ENCODE data around the gene ZNF529.
"Not testable (repeated sequence)": the region's sequence is repeated elsewhere in the genome, so short reads cannot be mapped to it uniquely, and the experiment has no call there.

ZNF529 gene

DNA sequence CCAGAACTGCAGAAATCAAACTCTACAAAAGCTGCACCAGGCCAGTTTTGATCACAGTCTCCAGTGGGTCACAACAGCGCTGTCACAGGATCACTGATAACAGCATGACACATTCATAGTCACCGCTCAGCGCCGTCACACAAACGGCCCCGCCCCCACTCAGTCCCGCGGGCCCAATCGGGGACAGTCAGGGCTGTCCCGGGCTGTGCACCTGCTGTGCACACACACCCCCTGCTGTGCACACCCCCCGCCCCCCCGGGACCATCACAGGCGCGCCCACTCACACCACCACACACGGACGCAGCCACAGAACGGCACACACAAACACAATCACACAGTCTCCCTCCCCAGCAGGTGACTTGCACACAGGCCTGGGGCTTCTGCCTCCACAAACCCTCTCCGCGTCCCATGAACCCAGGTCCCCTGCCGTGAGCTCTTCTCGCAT, 31.6 kb upstream of the ZNF529 start:
- peak overlapping the region; percentile 100 for H2AFZ ChIP-seq (ENCODE audit: low read length)

DNA sequence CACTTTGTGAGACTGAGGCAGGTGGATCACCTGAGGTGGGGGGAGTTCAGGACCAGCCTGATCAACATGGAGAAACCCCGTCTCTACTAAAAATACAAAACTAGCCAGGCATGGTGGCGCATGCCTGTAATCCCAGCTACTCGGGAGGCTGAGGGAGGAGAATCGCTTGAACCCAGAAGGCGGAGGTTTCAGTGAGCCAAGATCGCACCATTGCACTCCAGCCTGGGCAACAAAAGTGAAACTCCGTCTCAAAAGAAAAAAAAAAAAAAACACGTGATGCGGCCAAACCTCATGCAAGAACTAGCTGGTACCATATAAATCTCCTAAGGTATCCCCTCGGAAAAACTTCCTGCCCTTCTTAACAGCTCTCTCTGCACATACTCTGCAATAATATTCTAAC, 29.6 kb upstream of the ZNF529 start:
- not testable (repeated sequence) for H3K36me3 ChIP-seq (ENCODE audit: insufficient read depth, low read length)

More for the DNA sequence above, 31.6 kb upstream of the ZNF529 start:
- Histone ChIP-seq H3K9ac (ENCODE audit: low read depth, low read length, poor library complexity, severe bottlenecking) (peak overlapping the region; percentile 88), H4K20me1 (ENCODE audit: insufficient read depth, low read length, poor library complexity, severe bottlenecking) (peaks cover 23% of the 10 kb centered on the region), H3K9me3 (ENCODE audit: insufficient read depth, low read depth, low read length) (no peaks in the 10 kb centered on the region), H3K4me3 (ENCODE audit: low read length, poor library complexity, severe bottlenecking) (peak overlapping the region; percentile 96), H3K9me2 (replicated peaks; ENCODE audit: low read depth, low read length) (no peaks in the 10 kb centered on the region), H3K4me2 (ENCODE audit: low read depth, low read length, poor library complexity, severe bottlenecking) (peak overlapping the region; percentile 98), H3K79me2 (ENCODE audit: insufficient read depth, low read length) (peaks cover 56% of the 10 kb centered on the region), H3F3A (ENCODE audit: low read depth) (no peaks in the 10 kb centered on the region), H3K4me1 (ENCODE audit: insufficient read depth, low read length, poor library complexity, severe bottlenecking) (peaks cover 23% of the 10 kb centered on the region), H3K27me3 (ENCODE audit: insufficient read depth, low read length, poor library complexity, severe bottlenecking) (no peaks in the 10 kb centered on the region), H3K36me3 (ENCODE audit: insufficient read depth, low read length) (no peaks in the 10 kb centered on the region)
- TF ChIP-seq, protein P1, sequence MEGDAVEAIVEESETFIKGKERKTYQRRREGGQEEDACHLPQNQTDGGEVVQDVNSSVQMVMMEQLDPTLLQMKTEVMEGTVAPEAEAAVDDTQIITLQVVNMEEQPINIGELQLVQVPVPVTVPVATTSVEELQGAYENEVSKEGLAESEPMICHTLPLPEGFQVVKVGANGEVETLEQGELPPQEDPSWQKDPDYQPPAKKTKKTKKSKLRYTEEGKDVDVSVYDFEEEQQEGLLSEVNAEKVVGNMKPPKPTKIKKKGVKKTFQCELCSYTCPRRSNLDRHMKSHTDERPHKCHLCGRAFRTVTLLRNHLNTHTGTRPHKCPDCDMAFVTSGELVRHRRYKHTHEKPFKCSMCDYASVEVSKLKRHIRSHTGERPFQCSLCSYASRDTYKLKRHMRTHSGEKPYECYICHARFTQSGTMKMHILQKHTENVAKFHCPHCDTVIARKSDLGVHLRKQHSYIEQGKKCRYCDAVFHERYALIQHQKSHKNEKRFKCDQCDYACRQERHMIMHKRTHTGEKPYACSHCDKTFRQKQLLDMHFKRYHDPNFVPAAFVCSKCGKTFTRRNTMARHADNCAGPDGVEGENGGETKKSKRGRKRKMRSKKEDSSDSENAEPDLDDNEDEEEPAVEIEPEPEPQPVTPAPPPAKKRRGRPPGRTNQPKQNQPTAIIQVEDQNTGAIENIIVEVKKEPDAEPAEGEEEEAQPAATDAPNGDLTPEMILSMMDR (conservative IDR thresholded peaks at IDR 0.05; ENCODE audit: low read length), result no peak
- no peak for TF ChIP-seq EZH2phosphoT487 (IDR thresholded peaks at IDR 0.05; ENCODE audit: borderline replicate concordance)

DNA sequence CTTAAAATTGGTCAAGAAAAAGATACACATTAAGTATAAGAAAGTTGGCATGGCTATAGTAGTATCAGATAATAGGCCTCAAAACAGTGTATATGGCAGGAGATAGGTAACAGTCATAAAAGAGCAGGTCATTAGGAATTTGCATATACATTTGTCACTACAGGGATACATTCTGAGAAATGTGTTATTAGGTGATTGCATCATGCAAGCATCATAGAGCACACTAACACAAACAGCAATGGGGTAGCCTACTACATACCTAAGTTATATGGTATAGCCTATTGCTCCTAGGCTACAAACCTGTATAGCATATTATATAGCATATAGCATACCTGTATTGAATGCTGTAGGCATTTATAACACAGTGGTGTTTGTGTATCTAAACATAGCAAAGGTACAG, 6.2 kb upstream of the ZNF529 start:
- no peaks in the 10 kb centered on the region for H3K9me3 ChIP-seq (ENCODE audit: insufficient read depth, low read depth, low read length)
- H3K4me2 ChIP-seq (ENCODE audit: low read depth, low read length, poor library complexity, severe bottlenecking), result no peak overlapping the region
- peaks cover 9% of the 10 kb centered on the region for H3K4me1 ChIP-seq (ENCODE audit: insufficient read depth, low read length, poor library complexity, severe bottlenecking)
- no peak overlapping the region for H2AFZ ChIP-seq (ENCODE audit: low read length)
- H3K36me3 ChIP-seq (ENCODE audit: insufficient read depth, low read length), result peaks cover 31% of the 10 kb centered on the region; the same call in 1 of the 2 replicates
- H3K4me3 ChIP-seq (ENCODE audit: low read length, poor library complexity, severe bottlenecking), result no peak overlapping the region
- no peaks in the 10 kb centered on the region for H3K27me3 ChIP-seq (ENCODE audit: insufficient read depth, low read length, poor library complexity, severe bottlenecking)
- H3K9me2 ChIP-seq (replicated peaks; ENCODE audit: low read depth, low read length), result no peaks in the 10 kb centered on the region
- peaks cover 32% of the 10 kb centered on the region for H3K79me2 ChIP-seq (ENCODE audit: insufficient read depth, low read length)
- no peaks in the 10 kb centered on the region for H3F3A ChIP-seq (ENCODE audit: low read depth)
- no peaks in the 10 kb centered on the region for H4K20me1 ChIP-seq (ENCODE audit: insufficient read depth, low read length, poor library complexity, severe bottlenecking)
- H3K9ac ChIP-seq (ENCODE audit: low read depth, low read length, poor library complexity, severe bottlenecking), result no peak overlapping the region
- no peak for TF ChIP-seq EZH2phosphoT487 (IDR thresholded peaks at IDR 0.05; ENCODE audit: borderline replicate concordance)
- TF ChIP-seq, protein P1 (conservative IDR thresholded peaks at IDR 0.05; ENCODE audit: low read length), result no peak

More for the DNA sequence above, 29.6 kb upstream of the ZNF529 start:
- H3K9me3 ChIP-seq (ENCODE audit: insufficient read depth, low read depth, low read length); H3K9ac ChIP-seq (ENCODE audit: low read depth, low read length, poor library complexity, severe bottlenecking); H2AFZ ChIP-seq (ENCODE audit: low read length); H3K4me3 ChIP-seq (ENCODE audit: low read length, poor library complexity, severe bottlenecking); H3F3A ChIP-seq (ENCODE audit: low read depth); H3K27me3 ChIP-seq (ENCODE audit: insufficient read depth, low read length, poor library complexity, severe bottlenecking); H3K9me2 ChIP-seq (replicated peaks; ENCODE audit: low read depth, low read length): not testable (repeated sequence)
- Histone ChIP-seq H3K79me2 (ENCODE audit: insufficient read depth, low read length) (peaks cover 75% of the 10 kb centered on the region), H4K20me1 (ENCODE audit: insufficient read depth, low read length, poor library complexity, severe bottlenecking) (peaks cover 26% of the 10 kb centered on the region), H3K4me1 (ENCODE audit: insufficient read depth, low read length, poor library complexity, severe bottlenecking) (peaks cover 23% of the 10 kb centered on the region), H3K4me2 (ENCODE audit: low read depth, low read length, poor library complexity, severe bottlenecking) (peak overlapping the region; percentile 98)

DNA sequence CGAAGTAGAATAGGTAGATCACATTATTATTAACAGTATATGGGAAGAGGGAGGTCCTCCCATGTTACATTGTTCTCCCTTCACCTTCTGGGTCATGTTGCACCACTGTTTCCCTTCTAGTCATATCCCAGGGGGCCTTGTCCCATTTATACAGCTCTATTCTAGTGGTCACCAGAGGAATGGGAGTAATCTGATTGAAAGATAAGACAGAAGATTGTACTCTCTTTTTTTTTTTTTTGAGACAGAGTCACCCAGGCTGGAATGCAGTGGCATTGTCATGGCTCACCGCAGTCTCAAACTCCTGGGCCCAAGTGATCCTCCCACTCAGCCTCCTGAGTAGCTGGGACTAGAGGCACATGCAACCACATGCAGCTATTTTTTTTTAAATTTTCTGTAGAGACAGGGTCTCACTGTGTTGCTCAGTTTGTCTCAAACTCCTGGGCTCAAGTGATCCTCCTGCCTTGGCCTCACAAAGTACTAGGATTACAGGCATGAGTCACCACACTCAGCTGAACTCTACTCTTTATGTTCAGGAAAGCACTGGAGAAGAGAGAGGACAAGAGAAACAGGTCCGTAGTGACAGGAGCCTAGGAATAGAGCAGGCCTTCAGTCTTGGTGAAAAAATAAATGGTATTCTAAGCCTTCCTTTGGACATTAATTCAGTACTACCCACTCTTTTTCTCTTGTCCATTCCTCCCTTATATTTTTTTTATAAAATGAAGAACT, 4.3 kb upstream of the ZNF529 start:
- Histone ChIP-seq H3K9ac (ENCODE audit: low read depth, low read length, poor library complexity, severe bottlenecking) (no peak overlapping the region), H3K36me3 (ENCODE audit: insufficient read depth, low read length) (peaks cover 31% of the 10 kb centered on the region; the same call in 1 of the 2 replicates), H2AFZ (ENCODE audit: low read length) (no peak overlapping the region), H3K9me3 (ENCODE audit: insufficient read depth, low read depth, low read length) (no peaks in the 10 kb centered on the region), H3K27me3 (ENCODE audit: insufficient read depth, low read length, poor library complexity, severe bottlenecking) (no peaks in the 10 kb centered on the region), H3K4me1 (ENCODE audit: insufficient read depth, low read length, poor library complexity, severe bottlenecking) (peaks cover 9% of the 10 kb centered on the region), H3K4me2 (ENCODE audit: low read depth, low read length, poor library complexity, severe bottlenecking) (no peak overlapping the region), H3K79me2 (ENCODE audit: insufficient read depth, low read length) (peaks cover 48% of the 10 kb centered on the region), H3F3A (ENCODE audit: low read depth) (no peaks in the 10 kb centered on the region), H4K20me1 (ENCODE audit: insufficient read depth, low read length, poor library complexity, severe bottlenecking) (peaks cover 2% of the 10 kb centered on the region), H3K4me3 (ENCODE audit: low read length, poor library complexity, severe bottlenecking) (no peak overlapping the region), H3K9me2 (replicated peaks; ENCODE audit: low read depth, low read length) (no peaks in the 10 kb centered on the region)
- TF ChIP-seq, protein P1 (conservative IDR thresholded peaks at IDR 0.05; ENCODE audit: low read length), result no peak
- TF ChIP-seq EZH2phosphoT487 (IDR thresholded peaks at IDR 0.05; ENCODE audit: borderline replicate concordance), result no peak

Measured in Loucy (cell line).